GM21723 (cell line): ENCODE data around the gene SLC2A4.
"Not testable (repeated sequence)": the region's sequence is repeated elsewhere in the genome, so short reads cannot be mapped to it uniquely, and the experiment has no call there.

Experiments
- ATAC-seq: cut with Tn5 transposase; IDR thresholded peaks from one replicate; pipeline ENCODE4 v1.9.1; 2021; ENCODE audit warnings: mild to moderate bottlenecking, moderate library complexity; ENCODE audit not compliant: unreplicated experiment

The SLC2A4 gene

GRCh38 chr17:7322520-7323194, 41.1 kb downstream of the SLC2A4 start:
- no peak for ATAC-seq

- no peak for ATAC-seq
These were observed 42.4 kb downstream of the SLC2A4 start for GRCh38 chr17:7323731-7324437.

- ATAC-seq = no peak
These were observed 42.9 kb downstream of the SLC2A4 start for GRCh38 chr17:7324438-7324779.

- no peak for ATAC-seq
These were observed 43.6 kb downstream of the SLC2A4 start for GRCh38 chr17:7325031-7325528.

- ATAC-seq = no peak
These were observed 44.7 kb downstream of the SLC2A4 start for GRCh38 chr17:7326186-7326585.

GRCh38 chr17:7327056-7327455, 45.5 kb downstream of the SLC2A4 start:
- ATAC-seq = no peak

- no peak for ATAC-seq
These were observed 46.0 kb downstream of the SLC2A4 start for GRCh38 chr17:7327501-7327900.

GRCh38 chr17:7328009-7328408, 46.5 kb downstream of the SLC2A4 start:
- ATAC-seq = no peak

GRCh38 chr17:7328840-7329373, 47.4 kb downstream of the SLC2A4 start, which contains the start of gene NEURL4:
NEURL4 (minus strand) TSS chr17:7329335; CDS start chr17:7329312, 23 bp downstream.
- peak; percentile 8 for ATAC-seq

GRCh38 chr17:7329374-7329996, 48.0 kb downstream of the SLC2A4 start:
- peak; percentile 49 for ATAC-seq

GRCh38 chr17:7329997-7330637, 48.6 kb downstream of the SLC2A4 start:
- peak; percentile 51 for ATAC-seq

- peak; percentile 3 for ATAC-seq
These were observed 49.1 kb downstream of the SLC2A4 start for GRCh38 chr17:7330638-7331015.

- ATAC-seq = no peak
These were observed 50.6 kb downstream of the SLC2A4 start for GRCh38 chr17:7332111-7332510.

- ATAC-seq = not testable (repeated sequence)
These were observed 51.1 kb downstream of the SLC2A4 start for GRCh38 chr17:7332600-7333069.

- ATAC-seq = no peak
These were observed 53.5 kb downstream of the SLC2A4 start for GRCh38 chr17:7334938-7335538.

GRCh38 chr17:7335765-7336164, 54.2 kb downstream of the SLC2A4 start:
- ATAC-seq = not testable (repeated sequence)

GRCh38 chr17:7336240-7337175, 55.0 kb downstream of the SLC2A4 start, which contains the start of gene ACAP1:
ACAP1 (plus strand) TSS chr17:7336529; CDS start chr17:7336735, 206 bp downstream.
- peak; percentile 64 for ATAC-seq

- ATAC-seq = not testable (repeated sequence)
These were observed 56.1 kb downstream of the SLC2A4 start for GRCh38 chr17:7337600-7337999.
